ENCODE measurements around the gene KRT76.
"Not testable (repeated sequence)": the region's sequence is repeated elsewhere in the genome, so short reads cannot be mapped to it uniquely, and the experiment has no call there.

KRT76 gene

GRCh38 chr12:52777566-52777965 lies 421 bp upstream of the KRT76 start:
- no peak for DNase-seq

- no peak for DNase-seq
These were observed 710 bp downstream of the KRT76 start for GRCh38 chr12:52776435-52776834.

- no peak for DNase-seq
These were observed 2.4 kb downstream of the KRT76 start for GRCh38 chr12:52774629-52775250.

GRCh38 chr12:52772772-52773171 lies 4.4 kb downstream of the KRT76 start:
- no peak for DNase-seq

- no peak for DNase-seq
These were observed 5.0 kb downstream of the KRT76 start for GRCh38 chr12:52772188-52772587.

- DNase-seq, result no peak
These were observed 5.6 kb downstream of the KRT76 start for GRCh38 chr12:52771505-52771904.

GRCh38 chr12:52771088-52771487 lies 6.1 kb downstream of the KRT76 start:
- DNase-seq, result no peak

- DNase-seq, result no peak
These were observed 7.2 kb downstream of the KRT76 start for GRCh38 chr12:52769946-52770345.

- DNase-seq, result no peak
These were observed 7.8 kb downstream of the KRT76 start for GRCh38 chr12:52769354-52769753.

GRCh38 chr12:52768479-52769200 lies 8.5 kb downstream of the KRT76 start:
- no peak for DNase-seq

- no peak for DNase-seq
These were observed 9.7 kb downstream of the KRT76 start for GRCh38 chr12:52767427-52767826.

- no peak for DNase-seq
These were observed 10.1 kb downstream of the KRT76 start for GRCh38 chr12:52767020-52767379.

- no peak for DNase-seq
These were observed 10.7 kb downstream of the KRT76 start for GRCh38 chr12:52766351-52767019.

- no peak for DNase-seq
These were observed 11.4 kb downstream of the KRT76 start for GRCh38 chr12:52765702-52766101.

GRCh38 chr12:52763991-52764390 lies 13.2 kb downstream of the KRT76 start:
- DNase-seq, result no peak

GRCh38 chr12:52763036-52763659 lies 14.0 kb downstream of the KRT76 start:
- DNase-seq, result no peak

- DNase-seq, result no peak
These were observed 15.3 kb downstream of the KRT76 start for GRCh38 chr12:52761802-52762201.

- DNase-seq, result not testable (repeated sequence)
These were observed 15.9 kb downstream of the KRT76 start for GRCh38 chr12:52761218-52761617.

- no peak for DNase-seq
These were observed 16.5 kb downstream of the KRT76 start for GRCh38 chr12:52760623-52761022.

- no peak for DNase-seq
These were observed 17.4 kb downstream of the KRT76 start for GRCh38 chr12:52759695-52760094.

GRCh38 chr12:52759218-52759617 lies 17.9 kb downstream of the KRT76 start:
- DNase-seq, result no peak

- no peak for DNase-seq
These were observed 19.5 kb downstream of the KRT76 start for GRCh38 chr12:52757449-52758176.
